ENCODE results near the gene SP6.

Gene SP6

GRCh38 chr17:47896672-47897490, 45.9 kb upstream of the SP6 start:
- TF ChIP-seq CSRNP3 (CRISPR knock-in tag; IDR thresholded peaks at IDR 0.05) (no peak), PATZ1 (CRISPR knock-in tag; IDR thresholded peaks at IDR 0.05; ENCODE audit: borderline replicate concordance) (peak; percentile 66; the same call in 1 of the 2 replicates), BACH2 (CRISPR knock-in tag; IDR thresholded peaks at IDR 0.05; ENCODE audit: borderline replicate concordance) (no peak)
- ATAC-seq: no peak

- no peak for TF ChIP-seq CSRNP3 (CRISPR knock-in tag; IDR thresholded peaks at IDR 0.05)
- no peak for TF ChIP-seq ZNF70 (CRISPR knock-in tag; IDR thresholded peaks at IDR 0.05)
- TF ChIP-seq ZFP30 (CRISPR knock-in tag; IDR thresholded peaks at IDR 0.05): no peak
- 0 out of 2 replicates have a peak, but pooled peaks have one; percentile 4 for TF ChIP-seq ZFP3 (CRISPR knock-in tag; IDR thresholded peaks at IDR 0.05)
- TF ChIP-seq OSR1 (CRISPR knock-in tag; IDR thresholded peaks at IDR 0.05): no peak
- no peak for TF ChIP-seq TSHZ2 (CRISPR knock-in tag; IDR thresholded peaks at IDR 0.05)
- TF ChIP-seq GLIS3 (CRISPR knock-in tag; IDR thresholded peaks at IDR 0.05): 0 out of 2 replicates have a peak, but pooled peaks have one; percentile 69
- no peak for TF ChIP-seq TCF4 (CRISPR knock-in tag; IDR thresholded peaks at IDR 0.05; ENCODE audit: borderline replicate concordance)
- ATAC-seq: peak; percentile 95
Observed at GRCh38 chr17:47895856-47896671, 45.1 kb upstream of the SP6 start, which contains the start of gene SP2. Gene SP2 (plus strand): TSS chr17:47896236. CDS start chr17:47896287, 51 bp downstream.

- peak; percentile 5 for ATAC-seq
- TF ChIP-seq ZNF8 (CRISPR knock-in tag; IDR thresholded peaks at IDR 0.05) (no peak), CSRNP3 (CRISPR knock-in tag; IDR thresholded peaks at IDR 0.05) (no peak), TSHZ2 (CRISPR knock-in tag; IDR thresholded peaks at IDR 0.05) (no peak), OSR1 (CRISPR knock-in tag; IDR thresholded peaks at IDR 0.05) (no peak), CSDC2 (CRISPR knock-in tag; IDR thresholded peaks at IDR 0.05) (no peak), PATZ1 (CRISPR knock-in tag; IDR thresholded peaks at IDR 0.05; ENCODE audit: borderline replicate concordance) (no peak), PPARA (CRISPR knock-in tag; IDR thresholded peaks at IDR 0.05; ENCODE audit: borderline replicate concordance) (no peak)
- TF ChIP-seq, protein P1, sequence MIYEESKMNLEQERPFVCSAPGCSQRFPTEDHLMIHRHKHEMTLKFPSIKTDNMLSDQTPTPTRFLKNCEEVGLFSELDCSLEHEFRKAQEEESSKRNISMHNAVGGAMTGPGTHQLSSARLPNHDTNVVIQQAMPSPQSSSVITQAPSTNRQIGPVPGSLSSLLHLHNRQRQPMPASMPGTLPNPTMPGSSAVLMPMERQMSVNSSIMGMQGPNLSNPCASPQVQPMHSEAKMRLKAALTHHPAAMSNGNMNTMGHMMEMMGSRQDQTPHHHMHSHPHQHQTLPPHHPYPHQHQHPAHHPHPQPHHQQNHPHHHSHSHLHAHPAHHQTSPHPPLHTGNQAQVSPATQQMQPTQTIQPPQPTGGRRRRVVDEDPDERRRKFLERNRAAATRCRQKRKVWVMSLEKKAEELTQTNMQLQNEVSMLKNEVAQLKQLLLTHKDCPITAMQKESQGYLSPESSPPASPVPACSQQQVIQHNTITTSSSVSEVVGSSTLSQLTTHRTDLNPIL (CRISPR knock-in tag; IDR thresholded peaks at IDR 0.05; ENCODE audit: low read depth): no peak
- TF ChIP-seq, protein P2, sequence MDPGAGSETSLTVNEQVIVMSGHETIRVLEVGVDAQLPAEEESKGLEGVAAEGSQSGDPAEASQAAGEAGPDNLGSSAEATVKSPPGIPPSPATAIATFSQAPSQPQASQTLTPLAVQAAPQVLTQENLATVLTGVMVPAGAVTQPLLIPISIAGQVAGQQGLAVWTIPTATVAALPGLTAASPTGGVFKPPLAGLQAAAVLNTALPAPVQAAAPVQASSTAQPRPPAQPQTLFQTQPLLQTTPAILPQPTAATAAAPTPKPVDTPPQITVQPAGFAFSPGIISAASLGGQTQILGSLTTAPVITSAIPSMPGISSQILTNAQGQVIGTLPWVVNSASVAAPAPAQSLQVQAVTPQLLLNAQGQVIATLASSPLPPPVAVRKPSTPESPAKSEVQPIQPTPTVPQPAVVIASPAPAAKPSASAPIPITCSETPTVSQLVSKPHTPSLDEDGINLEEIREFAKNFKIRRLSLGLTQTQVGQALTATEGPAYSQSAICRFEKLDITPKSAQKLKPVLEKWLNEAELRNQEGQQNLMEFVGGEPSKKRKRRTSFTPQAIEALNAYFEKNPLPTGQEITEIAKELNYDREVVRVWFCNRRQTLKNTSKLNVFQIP (CRISPR knock-in tag; IDR thresholded peaks at IDR 0.05; ENCODE audit: borderline replicate concordance, low read depth): no peak
Observed at GRCh38 chr17:47895347-47895855, 44.4 kb upstream of the SP6 start.
